Eye (tissue), 1 donor: ENCODE data around the gene PSMB11.

Experiments used
- DNase-seq: peaks from one replicate; pipeline ENCODE4 v3.0.0-alpha.2; 2015

Gene PSMB11

DNA sequence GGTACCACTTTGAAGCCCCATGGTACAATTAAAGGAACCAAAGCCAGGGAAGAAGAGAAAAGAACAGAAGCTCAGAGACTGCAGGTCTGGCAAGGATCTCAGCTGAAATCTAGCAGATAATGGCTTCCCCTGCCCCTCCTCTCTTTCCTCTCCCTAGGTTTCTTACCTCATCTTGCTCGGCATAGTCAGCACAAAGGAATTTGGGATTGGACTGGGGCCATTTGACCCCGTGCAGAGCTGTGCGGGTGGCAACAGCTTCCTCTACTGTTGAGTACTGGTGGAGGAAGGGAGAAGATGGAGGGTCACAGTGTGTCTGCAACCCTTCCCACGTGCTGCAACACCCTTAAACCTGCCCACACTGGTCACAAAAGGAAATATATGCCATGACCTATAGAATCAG is 20.0 kb downstream of the PSMB11 start:
- peak; percentile 54 for DNase-seq

DNA sequence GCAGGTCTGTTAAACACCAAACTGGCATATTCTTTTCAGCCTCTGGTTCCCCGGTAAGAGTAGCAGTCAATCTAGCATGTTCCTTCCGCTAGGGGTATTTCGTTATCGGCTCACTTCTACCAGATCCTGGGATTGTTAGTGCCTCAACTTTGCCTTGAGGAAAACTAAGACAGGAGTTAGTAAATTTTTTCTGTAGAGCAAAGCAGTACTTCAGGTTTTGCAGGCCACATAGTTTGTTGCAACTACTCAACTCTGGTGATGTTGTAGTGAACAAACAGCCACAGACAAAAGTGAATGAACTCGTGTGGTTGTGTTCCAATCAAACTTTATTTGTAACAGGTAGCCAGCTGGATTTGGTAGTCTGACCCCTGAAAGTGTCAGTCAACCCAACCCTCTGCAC is 21.6 kb downstream of the PSMB11 start:
- no peak for DNase-seq

DNA sequence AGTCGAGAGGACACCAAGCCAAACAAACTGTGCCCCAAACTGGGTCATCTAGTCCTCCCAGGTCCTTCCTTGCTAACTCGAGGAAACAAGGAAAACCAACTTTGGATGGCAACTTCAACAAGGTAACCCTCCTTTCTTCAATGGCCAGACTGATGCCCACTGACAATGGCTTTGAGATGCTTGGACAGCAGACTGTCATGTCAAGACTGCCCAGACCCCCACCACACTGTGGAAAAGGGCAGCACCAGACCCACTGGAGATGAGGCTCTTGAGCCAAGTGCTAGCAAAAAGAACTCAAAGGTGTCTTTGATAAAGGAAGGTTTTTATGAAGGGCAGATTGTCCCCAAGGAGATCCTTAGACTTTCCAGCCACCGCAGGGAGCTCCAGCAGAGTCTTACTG is 24.4 kb downstream of the PSMB11 start:
- no peak for DNase-seq

DNA sequence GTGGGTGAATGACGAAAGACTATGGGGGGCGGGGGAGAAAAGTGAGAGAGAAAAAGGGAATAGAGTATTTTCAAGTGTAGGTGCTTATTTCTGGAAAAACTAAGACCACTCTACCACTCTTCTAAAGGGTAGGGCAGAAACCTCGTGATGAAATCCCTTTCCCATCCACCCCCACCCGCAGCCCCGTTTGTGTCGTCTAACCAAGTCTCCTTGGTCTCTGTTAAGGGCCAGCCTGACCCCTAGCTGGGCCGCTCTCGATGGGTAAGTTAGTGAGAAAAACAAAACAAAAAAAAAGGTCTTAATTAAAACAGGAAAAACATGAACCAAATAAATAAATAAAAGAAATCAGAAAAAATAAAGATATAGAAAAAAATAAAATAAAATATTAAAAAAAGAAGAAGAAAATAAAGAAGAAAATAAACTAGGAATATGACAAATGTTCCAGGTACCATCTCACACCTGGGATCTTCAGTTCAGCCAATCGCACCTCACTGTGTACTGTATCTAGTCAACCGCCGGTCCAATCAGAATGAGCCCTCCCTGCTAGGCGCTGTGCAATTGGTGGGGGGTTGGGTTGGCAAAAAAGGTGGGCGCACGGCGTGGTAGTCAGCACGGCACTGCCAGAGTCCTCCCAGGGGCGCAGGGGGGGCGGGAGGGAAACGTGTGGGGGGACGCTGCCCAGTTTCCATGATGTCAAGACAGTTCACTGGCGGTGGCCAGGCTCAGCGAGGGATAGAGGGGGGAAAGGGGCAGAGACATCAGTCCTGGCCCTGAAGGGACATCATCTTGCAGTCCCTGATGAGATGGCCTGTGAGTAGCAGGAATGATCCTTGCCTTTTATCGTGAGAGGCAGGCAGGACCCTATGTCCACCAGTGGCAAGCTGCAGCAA is 25.1 kb downstream of the PSMB11 start:
- DNase-seq: no peak

DNA sequence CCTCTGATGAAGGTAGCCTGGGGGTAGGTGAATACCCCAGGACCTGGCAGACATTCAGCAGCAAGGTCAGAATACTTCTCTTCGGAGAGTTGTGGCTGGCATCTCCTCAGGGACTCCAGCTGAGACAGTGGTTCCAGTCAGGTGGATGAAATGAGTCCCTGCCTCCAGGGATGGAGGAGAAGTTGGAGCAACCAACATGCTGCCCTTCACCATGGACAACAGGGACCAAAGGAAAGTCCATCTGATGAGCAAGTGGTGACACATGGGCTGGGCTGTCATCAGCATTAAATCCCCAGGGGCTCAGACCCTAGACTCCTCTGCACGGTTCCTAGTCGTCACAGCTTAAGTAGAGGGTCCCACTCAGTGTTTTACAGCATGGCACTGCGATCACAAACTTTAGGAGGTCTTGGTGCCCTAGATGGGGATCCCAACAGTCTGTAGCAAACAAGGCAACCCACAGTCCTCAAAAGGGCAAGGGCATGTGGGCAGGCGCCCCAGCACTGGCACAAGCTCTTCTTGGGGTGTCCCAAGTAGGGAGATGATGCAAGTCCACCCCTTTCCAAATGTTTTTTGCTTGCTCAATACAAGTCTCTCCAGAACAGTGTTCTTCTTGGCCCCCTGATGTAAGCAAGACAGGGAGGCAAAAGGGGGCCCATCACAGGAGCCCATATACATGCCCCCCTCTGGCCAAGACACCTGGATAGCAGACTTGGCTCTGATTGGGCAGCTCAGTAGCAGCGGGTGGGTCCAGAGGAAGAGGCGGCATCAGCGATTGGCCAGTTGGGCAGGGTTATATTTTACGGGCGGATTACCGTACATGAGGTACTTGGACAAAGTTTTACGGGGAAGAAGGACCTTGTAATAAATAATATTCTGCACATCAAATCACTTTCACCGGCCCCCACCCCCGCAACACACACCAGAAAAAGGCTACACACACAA is 26.1 kb downstream of the PSMB11 start:
- no peak for DNase-seq

DNA sequence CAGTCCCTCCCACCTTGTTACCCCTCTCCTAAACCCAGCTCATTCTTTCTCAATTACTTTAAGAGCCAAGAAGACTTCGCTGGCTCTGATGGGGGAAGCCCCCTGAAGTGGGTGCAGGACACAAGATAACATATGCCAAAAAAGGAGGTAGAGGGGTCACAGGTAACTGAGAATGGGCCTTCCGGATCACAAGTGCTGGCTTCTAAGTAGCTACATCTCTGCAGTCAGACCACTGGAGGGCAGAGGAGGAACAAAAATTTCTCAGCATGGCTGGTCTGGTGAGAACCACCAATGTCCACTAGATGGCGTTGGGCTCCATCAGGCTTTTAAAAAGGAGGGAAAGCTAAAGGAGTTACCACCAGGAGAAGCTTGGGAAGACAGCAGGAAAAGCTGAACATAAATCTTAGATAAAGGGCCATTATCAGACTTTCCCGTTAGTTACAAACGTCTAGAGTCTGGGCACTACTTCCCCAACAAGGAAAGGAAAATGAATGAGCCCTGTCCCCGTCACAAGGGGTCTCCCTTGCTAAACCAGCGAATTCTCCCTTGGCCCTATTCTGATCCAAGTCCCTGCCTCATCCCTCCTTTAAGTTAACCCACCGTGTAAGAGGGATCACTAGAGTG is 26.9 kb downstream of the PSMB11 start:
- DNase-seq: peak; percentile 98

DNA sequence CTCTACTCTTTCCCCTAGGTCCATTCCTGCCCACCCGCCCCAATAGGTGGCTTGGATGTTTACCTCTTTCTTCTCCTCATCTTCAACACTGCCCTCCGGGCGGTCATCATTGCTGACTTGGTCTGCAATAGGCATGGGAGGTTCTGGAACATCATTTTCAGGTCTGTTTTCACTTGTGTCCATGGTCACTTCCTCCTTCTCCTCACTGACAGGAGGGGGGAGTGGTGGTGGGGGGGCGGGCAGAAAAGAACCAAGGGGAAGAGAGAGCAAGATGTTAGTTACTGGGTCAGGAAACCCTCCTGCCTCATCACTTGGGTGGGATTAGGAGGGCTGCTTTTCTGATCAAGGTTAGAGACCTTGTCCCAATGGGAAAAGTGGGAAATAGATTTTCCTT is 27.4 kb downstream of the PSMB11 start:
- DNase-seq: no peak

DNA sequence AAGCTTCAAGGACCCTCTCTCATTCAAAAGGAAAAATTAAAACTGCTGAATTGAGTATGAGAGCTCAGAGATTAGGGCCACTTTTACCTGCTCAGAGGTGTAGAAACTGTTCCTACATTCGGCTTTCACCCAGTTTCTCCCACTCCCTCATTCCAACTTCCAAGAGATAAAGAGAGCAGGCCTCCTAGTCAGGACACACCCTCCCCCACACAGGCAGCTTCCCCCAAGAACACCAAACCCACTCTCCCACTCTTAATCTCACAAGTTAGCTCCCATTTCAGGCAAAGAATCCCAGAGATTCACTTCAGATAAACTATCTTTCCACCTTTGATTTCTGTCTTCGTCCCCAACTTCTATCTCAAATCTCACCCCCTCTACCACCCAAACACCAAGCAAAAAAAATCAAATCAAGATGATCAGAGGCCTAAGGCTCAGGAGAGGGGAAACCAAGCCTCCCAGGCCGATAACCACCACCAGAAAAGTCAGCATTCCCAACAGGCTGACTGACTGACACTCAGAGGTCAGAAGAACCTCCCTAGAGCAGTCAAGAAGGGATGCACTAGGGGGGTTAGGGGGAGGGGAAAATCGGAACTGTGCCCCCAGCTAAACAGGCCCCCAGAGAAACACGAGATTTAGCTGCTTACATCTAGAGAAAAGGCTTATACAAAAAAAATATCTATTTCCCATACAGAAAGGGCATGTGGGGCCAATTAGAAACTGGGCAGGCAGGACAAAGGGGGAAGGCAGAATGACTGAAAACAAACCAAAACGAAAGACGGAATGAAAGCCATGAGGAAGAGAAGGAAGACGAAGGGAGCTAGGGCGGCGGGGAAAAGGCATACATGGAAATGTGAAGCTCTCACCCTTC is 28.5 kb downstream of the PSMB11 start:
- DNase-seq: peak; percentile 39

DNA sequence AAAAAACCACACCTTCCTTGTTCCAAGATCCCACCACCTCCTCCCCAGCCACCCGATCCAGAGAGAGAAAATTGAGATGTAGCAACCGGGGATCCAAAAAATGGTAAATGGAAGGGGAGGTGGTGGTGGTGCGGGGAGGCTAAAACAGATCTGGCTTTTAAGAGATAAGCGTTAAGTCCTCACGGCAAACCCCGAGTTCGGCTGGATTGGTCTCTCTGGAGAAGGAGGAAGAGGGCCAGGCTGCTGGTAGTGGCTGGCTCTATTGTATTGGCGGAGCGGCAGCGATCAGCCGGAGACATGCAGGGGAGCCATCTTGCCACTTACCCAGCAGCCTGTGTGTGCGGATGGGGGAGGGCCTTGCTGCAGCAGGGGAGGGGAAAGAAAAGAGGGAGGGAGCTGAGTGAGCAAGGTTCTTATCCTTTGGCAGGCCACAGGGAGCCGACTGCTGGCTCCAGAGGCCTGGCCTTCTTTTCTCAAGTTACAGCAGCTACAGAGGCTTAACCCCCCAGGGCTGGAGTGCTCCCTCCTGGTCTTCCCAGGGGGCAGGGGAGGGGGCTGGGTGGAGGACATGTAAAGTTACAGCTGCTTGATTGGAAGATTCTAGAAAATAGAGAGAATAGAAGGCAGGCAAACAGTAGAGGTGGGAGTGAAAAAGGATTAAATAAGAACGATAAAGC is 29.4 kb downstream of the PSMB11 start:
- peak; percentile 94 for DNase-seq

DNA sequence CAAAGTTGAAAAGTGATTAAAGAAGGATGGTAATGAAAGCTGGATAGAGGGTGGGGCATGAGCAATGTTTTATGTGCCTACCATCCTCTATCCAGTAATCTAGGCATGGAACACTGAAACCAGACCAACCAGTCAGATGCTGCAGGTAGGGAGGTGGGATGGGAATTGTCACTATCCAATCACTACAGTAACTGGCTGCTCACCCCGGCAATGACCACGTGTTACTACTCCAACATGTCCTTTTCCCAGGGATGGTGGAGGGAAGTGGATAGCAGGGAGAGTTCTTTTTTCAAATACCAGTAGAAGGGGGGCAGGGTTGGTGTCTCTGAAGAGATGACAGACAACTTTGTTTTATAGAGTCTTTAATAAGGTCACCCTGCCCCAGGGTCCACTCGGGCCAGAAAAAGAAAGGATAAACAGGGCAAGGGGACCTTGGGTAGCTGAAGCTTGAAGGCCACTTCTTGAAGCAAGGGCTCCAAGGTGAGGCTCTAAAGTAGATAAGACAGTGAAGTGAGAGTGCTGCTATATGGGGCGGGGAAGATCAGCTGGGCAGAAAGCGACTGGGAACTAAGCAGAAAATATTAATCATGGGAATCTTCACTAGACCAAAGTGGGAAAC is 30.0 kb downstream of the PSMB11 start:
- no peak for DNase-seq

DNA sequence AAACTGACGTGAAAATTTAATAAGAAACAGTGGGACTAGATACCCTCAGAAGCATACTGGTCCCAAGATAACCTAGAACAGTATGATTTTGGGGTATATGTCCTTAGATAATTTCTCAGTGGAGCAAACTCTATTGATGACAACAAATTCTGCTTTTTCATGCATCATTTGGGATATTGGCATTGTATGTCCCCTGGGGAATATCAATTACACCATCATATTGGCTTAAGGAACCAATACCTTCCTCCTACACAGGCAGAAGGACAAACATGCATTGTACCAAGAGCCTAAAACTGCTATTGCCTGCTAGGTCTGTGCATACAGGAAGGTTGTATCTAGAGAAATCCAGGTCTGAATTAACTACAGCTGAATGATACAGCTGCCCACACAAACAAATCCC is 32.9 kb downstream of the PSMB11 start:
- DNase-seq: no peak

DNA sequence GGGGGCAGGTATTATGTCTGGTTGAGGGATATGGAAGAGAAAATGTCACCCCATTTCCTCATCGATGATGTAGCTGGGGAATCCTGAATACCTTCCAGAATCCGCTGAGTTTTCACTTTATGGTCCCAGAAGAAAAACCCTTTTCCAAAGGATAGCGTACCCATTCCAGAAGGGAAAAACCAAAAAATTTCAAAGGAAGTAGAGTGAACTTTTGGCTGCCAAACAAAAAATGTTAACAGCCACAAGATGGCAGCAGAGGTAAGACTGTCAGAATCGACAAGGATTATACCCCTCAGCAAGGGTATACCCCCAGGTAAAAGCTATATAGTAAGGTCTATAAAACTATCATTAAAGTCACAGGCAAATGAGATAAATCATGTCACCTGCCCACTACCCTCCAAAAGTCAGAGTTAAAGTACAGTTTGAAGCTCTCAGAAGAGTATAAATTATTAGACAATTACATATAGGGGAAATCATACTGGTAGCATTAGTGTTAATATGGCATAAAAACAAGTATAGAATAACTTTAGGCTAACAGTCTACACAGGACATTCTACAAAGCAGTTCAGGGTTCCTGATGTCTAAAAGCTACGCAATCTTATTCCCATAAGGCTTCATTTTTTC is 34.9 kb downstream of the PSMB11 start:
- peak; percentile 66 for DNase-seq

DNA sequence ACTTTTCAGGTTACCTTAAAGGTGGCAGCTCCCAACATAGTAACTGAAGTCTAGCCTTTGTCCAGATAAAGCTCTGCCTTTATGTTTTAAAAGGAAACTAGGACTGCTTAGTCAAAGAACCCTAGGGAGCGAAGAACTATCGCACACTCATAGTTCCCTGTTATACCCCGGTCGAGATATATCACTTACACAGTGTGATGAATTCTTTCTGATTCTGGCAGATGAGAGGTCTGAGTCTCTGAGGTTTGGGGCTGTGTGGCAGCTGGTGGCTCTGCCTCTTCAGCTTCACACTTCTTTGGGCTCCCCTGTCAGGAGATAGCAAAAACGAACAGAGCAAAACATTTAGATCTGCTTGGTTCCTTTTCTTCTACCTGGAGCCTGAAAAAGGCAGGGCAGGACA is 36.0 kb downstream of the PSMB11 start:
- DNase-seq: no peak

DNA sequence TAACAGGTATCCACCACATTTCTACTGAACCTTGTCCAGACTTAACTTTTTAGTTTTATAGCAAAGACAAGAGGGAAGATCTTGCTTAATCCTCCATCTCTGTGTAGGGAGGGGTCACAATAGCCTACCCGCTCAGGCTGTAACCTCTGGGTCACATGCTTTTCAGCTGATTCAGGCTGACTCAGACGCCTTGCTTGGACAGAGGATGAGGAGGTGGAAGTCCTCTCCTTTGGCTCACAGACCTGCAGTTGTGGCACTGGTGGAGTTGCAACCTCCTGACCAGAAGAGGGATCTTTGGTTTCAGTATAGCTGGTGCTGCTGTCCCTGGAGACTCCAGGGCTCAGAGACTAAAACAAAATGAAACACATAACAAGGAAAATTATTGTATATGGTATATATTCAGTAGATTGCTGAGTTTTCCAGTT is 36.7 kb downstream of the PSMB11 start:
- no peak for DNase-seq

DNA sequence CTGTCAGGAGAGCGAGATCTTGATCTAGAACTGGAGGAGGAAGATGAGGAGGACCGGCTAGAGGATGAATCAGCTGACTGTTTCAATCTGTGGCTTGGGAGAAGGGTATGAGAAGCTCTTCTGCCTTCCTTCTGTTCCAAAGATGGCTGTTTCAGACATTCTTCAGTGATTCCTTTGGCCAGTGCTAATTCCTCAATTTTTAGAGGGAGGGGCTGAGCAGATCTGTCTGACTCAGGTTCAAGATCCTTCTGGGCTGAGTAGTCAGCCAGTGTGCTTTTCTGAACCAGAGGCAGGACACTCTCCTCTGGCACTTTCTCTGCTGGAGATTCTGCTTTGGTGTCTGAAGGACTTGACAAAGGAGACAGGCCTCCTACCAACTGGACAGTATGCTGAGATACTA is 37.7 kb downstream of the PSMB11 start:
- DNase-seq: no peak

DNA sequence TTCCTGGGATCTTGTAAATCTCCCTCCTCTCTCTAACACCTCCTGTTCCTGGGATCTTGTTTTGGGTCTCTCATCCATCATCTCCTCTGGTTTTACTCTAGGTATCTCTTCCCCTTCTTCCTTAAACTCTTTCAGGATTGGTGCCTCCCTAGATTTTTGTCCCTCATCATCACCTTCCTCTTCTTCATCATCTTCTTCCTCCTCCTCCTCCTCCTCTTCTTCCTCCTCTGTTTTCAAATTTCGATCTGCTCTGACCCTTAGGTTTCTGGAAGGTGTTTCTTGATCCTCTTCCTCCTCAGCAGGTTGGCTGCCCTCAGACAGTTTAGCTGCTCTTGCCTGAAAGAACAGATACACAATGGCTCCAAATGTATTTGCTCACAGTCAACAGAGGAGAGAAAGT is 38.5 kb downstream of the PSMB11 start:
- no peak for DNase-seq

DNA sequence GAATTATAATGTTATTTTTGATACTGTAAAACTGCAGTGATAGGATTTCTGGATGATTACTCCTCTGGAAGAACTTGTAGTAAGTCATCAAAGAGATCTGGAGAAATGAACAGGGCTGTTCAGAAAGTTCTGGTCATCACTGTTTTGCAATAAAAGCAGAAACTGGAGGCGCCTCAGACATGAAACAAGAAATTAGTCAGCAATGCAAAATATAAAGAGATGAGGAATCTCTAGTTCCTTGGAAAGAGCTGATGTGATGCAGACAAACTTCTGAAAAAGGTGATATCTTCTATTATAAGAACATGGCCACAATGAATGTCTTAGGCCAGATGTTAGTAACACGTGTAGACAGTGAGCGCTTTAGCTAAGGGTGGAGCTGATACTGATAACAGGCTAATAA is 43.4 kb downstream of the PSMB11 start:
- DNase-seq: no peak

DNA sequence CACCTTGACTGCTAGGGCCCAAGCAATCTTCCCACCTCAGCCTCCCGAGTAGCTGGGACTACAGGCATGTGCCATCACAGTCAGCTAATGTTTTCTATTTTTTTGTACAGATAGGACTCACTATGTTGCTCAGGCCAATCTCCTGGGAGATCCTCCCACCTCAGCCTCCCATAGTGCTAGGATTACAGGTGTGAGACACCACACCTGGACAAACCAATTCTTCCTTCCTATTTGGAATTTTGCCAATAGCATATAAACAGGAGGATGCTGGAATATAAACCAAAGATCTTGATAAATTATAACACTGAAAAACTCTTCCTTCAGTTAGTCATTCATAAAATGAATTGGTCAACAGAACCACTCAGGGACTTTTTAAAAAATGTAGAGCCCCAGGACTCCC is 44.6 kb downstream of the PSMB11 start:
- no peak for DNase-seq

DNA sequence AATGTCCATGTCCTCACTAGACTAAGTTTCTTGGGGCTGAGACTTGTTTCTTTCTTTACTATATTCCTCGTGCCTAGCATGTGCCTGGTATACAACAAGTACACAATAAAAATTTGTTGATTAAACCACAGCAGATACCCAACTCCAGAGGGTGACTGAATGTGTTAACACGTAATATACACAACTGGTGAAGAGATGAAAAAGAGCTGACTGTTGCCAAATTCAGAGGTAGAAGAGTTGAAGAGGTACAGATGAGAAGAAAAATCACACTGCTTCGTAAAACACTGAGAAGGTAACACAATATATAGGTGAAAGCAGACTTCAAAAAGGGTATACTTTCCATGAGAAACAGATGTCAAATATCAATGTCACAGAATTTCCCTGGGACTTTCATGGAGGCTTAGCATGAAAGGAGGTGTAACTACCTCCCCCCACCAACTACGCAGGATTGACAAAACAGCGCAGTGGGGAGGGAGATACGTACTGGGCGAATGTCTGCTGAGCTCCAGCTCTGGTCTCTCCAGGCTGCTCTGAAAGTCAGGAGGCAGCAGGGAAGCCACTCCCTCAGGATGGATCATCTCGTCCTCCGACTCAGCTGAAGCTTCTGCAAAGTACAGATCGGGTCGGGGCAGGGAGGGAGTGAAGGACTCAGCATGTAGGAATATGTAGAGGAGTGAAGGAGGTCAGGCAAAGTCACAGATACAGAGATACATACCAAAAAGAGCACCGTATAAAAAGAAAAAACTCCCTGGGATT is 47.7 kb downstream of the PSMB11 start:
- DNase-seq: no peak

DNA sequence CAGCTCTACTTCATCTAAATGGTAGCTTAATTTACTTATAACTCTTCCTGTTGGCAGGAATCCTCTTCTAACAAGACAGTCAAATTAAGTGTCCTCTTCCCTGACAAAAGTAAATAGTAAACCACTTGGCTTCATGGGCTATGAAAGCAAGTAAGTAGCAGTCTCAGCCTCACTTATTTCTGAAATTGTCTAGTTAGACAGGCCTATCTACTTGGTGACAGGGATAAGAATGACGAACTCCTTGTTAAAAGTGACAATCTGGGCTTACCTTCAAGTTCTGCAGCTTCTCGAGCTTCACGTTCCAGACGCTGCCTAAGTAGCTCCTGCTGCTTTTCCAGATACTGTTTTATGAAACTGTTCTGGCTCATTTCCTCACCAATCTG is 48.2 kb downstream of the PSMB11 start:
- DNase-seq: no peak
